OCI-LY7 (cell line): Measurements from ENCODE around the gene CRB2. TPM values are rescaled to one million over a fixed set of nuclear protein-coding genes. Genes with fewer than 3 reads are reported as not detected.
"Not testable (repeated sequence)": the region's sequence is repeated elsewhere in the genome, so short reads cannot be mapped to it uniquely, and the experiment has no call there.

Source experiments
- BruUV-seq: library from RNA; stranded (reverse); fragments of 400-500 nt; replicated peaks from 2 replicates; lab custom pipeline; 2021; lab: Mats Ljungman, UMichigan
- CTCF ChIA-PET: fragments of 300-600 bp; sonication (Branson Sonifier 250); formaldehyde crosslinking; loops from one replicate; lab custom pipeline; 2022; ENCODE audit warnings: antibody characterized with exemption; ENCODE audit not compliant: unreplicated experiment; lab: Charles Lee
- POLR2A ChIA-PET: fragments of 300-600 bp; sonication (Branson Sonifier 250); formaldehyde crosslinking; loops from one replicate; lab custom pipeline; 2022; ENCODE audit warnings: antibody characterized with exemption; lab: Charles Lee
- DNase-seq: peaks from one replicate; pipeline ENCODE4 v3.0.0-alpha.2; 2015; ENCODE audit warnings: low spot score
- H2AFZ ChIP-seq: fragments of 200-600 bp; sonication (generic), shearing (Covaris generic); 2 replicates; pipeline ENCODE4 v1.6.1; 2014; ENCODE audit warnings: mild to moderate bottlenecking, antibody characterized with exemption, low read length, moderate library complexity
- H3K27ac ChIP-seq: fragments of 200-600 bp; sonication (generic); 2 replicates; pipeline ENCODE4 v1.5.1; 2014; ENCODE audit warnings: mixed run types, low read depth, mild to moderate bottlenecking, moderate library complexity, low read length, inconsistent platforms; ENCODE audit not compliant: poor library complexity, severe bottlenecking
- H3K36me3 ChIP-seq: fragments of 200-600 bp; sonication (generic); 2 replicates; pipeline ENCODE4 v1.6.1; 2014; ENCODE audit warnings: mild to moderate bottlenecking, antibody characterized with exemption, low read length, moderate library complexity, mixed read lengths; ENCODE audit not compliant: insufficient read depth
- H3K4me1 ChIP-seq: fragments of 200-600 bp; sonication (generic); 2 replicates; pipeline ENCODE4 v1.5.1; 2014; ENCODE audit warnings: mild to moderate bottlenecking, low read length; ENCODE audit not compliant: insufficient read depth, poor library complexity, severe bottlenecking
- H3K4me2 ChIP-seq: fragments of 200-600 bp; sonication (generic); 2 replicates; pipeline ENCODE4 v1.6.1; 2014; ENCODE audit warnings: mild to moderate bottlenecking, low read length
- H3K4me3 ChIP-seq: fragments of 200-600 bp; sonication (generic); 2 replicates; pipeline ENCODE4 v1.5.1; 2014; ENCODE audit warnings: mild to moderate bottlenecking, low read depth, low read length; ENCODE audit not compliant: poor library complexity, severe bottlenecking
- H3K79me2 ChIP-seq: fragments of 200-600 bp; sonication (generic); 2 replicates; pipeline ENCODE4 v1.6.1; 2016; ENCODE audit warnings: low read depth, mild to moderate bottlenecking, low read length, moderate library complexity, mixed read lengths; ENCODE audit not compliant: insufficient read depth
- H3K9me2 ChIP-seq: fragments of 200-600 bp; sonication (generic); 2 replicates; pipeline ENCODE4 v1.6.1; 2016; ENCODE audit warnings: mild to moderate bottlenecking, low read length, mixed read lengths; ENCODE audit not compliant: insufficient read depth
- H3K9me3 ChIP-seq: fragments of 200-600 bp; sonication (generic); 2 replicates; pipeline ENCODE4 v1.6.1; 2014; ENCODE audit warnings: mild to moderate bottlenecking, mixed run types, low read length, mixed read lengths
- H4K20me1 ChIP-seq: fragments of 200-600 bp; sonication (generic); 2 replicates; pipeline ENCODE4 v1.6.1; 2014; ENCODE audit warnings: mild to moderate bottlenecking, antibody characterized with exemption, low read length, moderate library complexity, mixed read lengths; ENCODE audit not compliant: insufficient read depth
- EZH2phosphoT487 ChIP-seq: fragments of 200-600 bp; sonication (generic); IDR thresholded peaks from 2 replicates; pipeline ENCODE4 v1.6.1; 2018; ENCODE audit warnings: low read depth, borderline replicate concordance, mild to moderate bottlenecking, mixed run types, antibody characterized with exemption, low read length, moderate library complexity, mixed read lengths
- intact Hi-C: fragments of 100-400 bp; cut with micrococcal nuclease; formaldehyde crosslinking; loops from one replicate; pipeline ENCODE4 v1.10.0; 2022; ENCODE audit not compliant: unreplicated experiment
- total RNA-seq, 2 experiments: library from RNA; depleted of rRNA in 1 of 2; stranded (reverse); fragments of >200 nt in 1 of 2; shearing (Covaris generic) in 1 of 2; gene quantifications; 2 replicates each; pipeline ENCODE4 v1.2.3, GENCODE V29; 2014 to 2022
- TF ChIP-seq, protein P1 (sequence below): fragments of 200-600 bp; sonication (generic); conservative IDR thresholded peaks from 2 replicates; pipeline ENCODE4 v1.5.1; 2014; ENCODE audit warnings: mild to moderate bottlenecking, antibody characterized with exemption, low read length, moderate library complexity, mixed read lengths

Gene CRB2
- total RNA-seq, 2 experiments from 2014 or later = 1.6 to 3.4 TPM

DNA sequence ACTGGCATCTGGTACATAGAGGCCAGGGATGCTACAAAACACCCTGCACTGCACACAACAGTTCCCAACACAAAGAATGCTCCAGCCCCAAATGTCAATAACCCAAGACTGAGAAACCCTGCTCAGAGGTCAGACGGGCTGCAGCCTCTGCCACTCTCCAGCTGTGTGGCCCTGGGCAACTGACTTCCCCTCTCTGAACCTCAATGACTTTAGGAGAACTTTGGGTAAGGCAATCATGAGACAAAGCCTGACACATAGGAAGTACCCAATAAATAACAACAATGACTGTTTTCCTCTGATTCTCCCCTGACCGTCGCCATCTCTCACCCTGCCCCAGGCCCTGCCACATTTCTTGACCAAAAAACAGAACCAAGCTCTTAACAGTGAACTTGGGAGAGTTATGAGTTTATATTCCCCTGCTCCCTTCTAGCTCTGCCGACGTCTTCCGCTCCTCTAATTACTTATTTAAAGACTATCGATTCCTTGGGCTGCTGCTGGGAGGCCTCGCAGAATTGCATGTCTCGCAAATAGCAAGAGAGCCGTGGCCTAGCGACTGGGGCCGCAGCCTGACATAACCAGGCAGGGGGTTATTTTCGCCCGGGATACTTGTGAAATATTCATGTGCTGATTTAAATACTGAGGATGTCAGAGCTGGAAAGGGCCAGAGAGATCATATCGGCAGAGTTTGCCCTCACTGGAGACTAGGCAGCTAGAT, 24.5 kb upstream of the CRB2 start:
- H3K79me2 ChIP-seq = no peaks in the 10 kb centered on the region
- H3K4me1 ChIP-seq = peaks cover 33% of the 10 kb centered on the region
- no peak for DNase-seq
- CTCF ChIA-PET = no interaction called here
- H3K9me2 ChIP-seq = no peaks in the 10 kb centered on the region
- H3K27ac ChIP-seq = no peak overlapping the region
- TF ChIP-seq, protein P1, sequence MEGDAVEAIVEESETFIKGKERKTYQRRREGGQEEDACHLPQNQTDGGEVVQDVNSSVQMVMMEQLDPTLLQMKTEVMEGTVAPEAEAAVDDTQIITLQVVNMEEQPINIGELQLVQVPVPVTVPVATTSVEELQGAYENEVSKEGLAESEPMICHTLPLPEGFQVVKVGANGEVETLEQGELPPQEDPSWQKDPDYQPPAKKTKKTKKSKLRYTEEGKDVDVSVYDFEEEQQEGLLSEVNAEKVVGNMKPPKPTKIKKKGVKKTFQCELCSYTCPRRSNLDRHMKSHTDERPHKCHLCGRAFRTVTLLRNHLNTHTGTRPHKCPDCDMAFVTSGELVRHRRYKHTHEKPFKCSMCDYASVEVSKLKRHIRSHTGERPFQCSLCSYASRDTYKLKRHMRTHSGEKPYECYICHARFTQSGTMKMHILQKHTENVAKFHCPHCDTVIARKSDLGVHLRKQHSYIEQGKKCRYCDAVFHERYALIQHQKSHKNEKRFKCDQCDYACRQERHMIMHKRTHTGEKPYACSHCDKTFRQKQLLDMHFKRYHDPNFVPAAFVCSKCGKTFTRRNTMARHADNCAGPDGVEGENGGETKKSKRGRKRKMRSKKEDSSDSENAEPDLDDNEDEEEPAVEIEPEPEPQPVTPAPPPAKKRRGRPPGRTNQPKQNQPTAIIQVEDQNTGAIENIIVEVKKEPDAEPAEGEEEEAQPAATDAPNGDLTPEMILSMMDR = no peak
- no peak for TF ChIP-seq EZH2phosphoT487
- H3K36me3 ChIP-seq = no peaks in the 10 kb centered on the region
- H4K20me1 ChIP-seq = no peaks in the 10 kb centered on the region
- no TSS peak for BruUV-seq
- H3K4me3 ChIP-seq = no peak overlapping the region
- intact Hi-C loops = no loop called here
- H3K4me2 ChIP-seq = no peak overlapping the region
- no peak overlapping the region for H2AFZ ChIP-seq
- no peaks in the 10 kb centered on the region for H3K9me3 ChIP-seq
- POLR2A ChIA-PET = interaction anchor here (0.7 kb wide), 1 partner anchor 109 kb away, joined by 4 read pairs; no protein-coding TSS in a partner anchor

DNA sequence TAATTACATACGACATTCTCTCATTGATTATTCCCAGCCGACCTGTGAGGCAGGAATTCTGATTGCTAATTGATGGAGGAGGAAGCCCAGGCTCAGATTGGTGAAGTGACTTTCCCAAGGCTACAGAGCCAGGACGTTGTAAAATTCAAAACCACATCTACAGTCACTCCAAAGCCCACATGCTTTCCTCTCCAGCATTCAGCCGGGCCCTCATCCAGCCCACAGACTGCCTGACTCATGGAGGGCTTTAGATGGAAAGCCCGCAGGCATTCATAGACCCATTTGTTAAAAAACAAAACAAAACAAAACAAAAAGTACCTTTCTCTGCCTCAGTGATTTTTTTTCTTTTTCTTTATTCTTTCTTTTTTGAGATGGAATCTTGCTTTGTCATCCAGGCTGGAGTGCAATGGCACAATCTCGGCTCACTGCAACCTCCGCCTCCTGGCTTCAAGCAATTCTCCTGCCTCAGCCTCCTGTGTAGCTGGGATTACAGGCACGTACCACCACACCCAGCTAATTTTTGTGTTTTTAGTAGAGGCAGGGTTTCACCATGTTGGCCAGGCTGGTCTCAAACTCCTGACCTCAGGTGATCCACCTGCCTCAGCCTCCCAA, 22.8 kb upstream of the CRB2 start:
- H3K27ac ChIP-seq, H3K79me2 ChIP-seq, H3K9me2 ChIP-seq, H4K20me1 ChIP-seq, DNase-seq, H2AFZ ChIP-seq, BruUV-seq, H3K4me3 ChIP-seq, H3K36me3 ChIP-seq, H3K4me2 ChIP-seq, H3K9me3 ChIP-seq, CTCF ChIA-PET, intact Hi-C loops, POLR2A ChIA-PET: not testable (repeated sequence)
- peaks cover 44% of the 10 kb centered on the region for H3K4me1 ChIP-seq

DNA sequence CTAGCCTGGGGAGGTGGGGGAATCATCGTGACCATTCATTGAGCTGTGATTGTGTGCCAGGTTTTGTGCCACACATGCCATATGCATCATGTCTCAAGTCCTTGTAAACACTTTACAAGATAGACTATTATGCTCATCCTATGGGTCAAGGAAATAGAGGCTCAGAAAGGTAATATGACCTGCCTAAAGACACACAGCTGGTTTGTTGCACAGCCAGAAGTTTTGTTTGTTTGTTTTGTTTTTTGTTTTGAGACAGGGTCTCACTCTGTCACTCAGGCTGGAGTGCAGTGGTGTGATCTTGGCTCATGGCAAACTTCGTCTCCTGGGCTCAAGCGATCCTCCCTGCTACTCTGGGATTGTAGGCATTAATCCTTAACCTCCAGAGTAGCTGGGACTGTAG, 21.4 kb upstream of the CRB2 start:
- H3K79me2 ChIP-seq = no peaks in the 10 kb centered on the region
- no TSS peak for BruUV-seq
- no peak overlapping the region for H3K4me3 ChIP-seq
- H3K36me3 ChIP-seq = no peaks in the 10 kb centered on the region
- no peak for TF ChIP-seq EZH2phosphoT487
- TF ChIP-seq, protein P1 = no peak
- intact Hi-C loops = no loop called here
- no peak overlapping the region for H2AFZ ChIP-seq
- H3K4me1 ChIP-seq = peaks cover 54% of the 10 kb centered on the region
- H3K27ac ChIP-seq = no peak overlapping the region
- no peak for DNase-seq
- H4K20me1 ChIP-seq = no peaks in the 10 kb centered on the region
- no peaks in the 10 kb centered on the region for H3K9me3 ChIP-seq
- ChIA-PET CTCF (interaction anchor here (0.6 kb wide), 1 partner anchor 49 kb away, joined by 3 read pairs; no protein-coding TSS in a partner anchor), POLR2A (interaction anchor here (0.6 to 2.4 kb wide), 4 partner anchors 8 to 99 kb away, joined by 3 to 11 read pairs (median 6); no protein-coding TSS in a partner anchor)
- H3K9me2 ChIP-seq = no peaks in the 10 kb centered on the region
- H3K4me2 ChIP-seq = no peak overlapping the region
